ENCODE results near the gene TENM4.
"Not testable (repeated sequence)": the region's sequence is repeated elsewhere in the genome, so short reads cannot be mapped to it uniquely, and the experiment has no call there.

Gene TENM4

GRCh38 chr11:79237703-79238102 lies 203.1 kb downstream of the TENM4 start:
- DNase-seq: no peak

GRCh38 chr11:79237091-79237490 lies 203.7 kb downstream of the TENM4 start:
- no peak for DNase-seq

- DNase-seq: no peak
Measured at GRCh38 chr11:79236541-79236971, 204.3 kb downstream of the TENM4 start.

- DNase-seq: no peak
Measured at GRCh38 chr11:79235696-79236095, 205.1 kb downstream of the TENM4 start.

GRCh38 chr11:79232346-79232745 lies 208.5 kb downstream of the TENM4 start:
- no peak for DNase-seq

- no peak for DNase-seq
Measured at GRCh38 chr11:79229047-79229446, 211.8 kb downstream of the TENM4 start.

- DNase-seq: no peak
Measured at GRCh38 chr11:79227767-79228755, 212.8 kb downstream of the TENM4 start.

- no peak for DNase-seq
Measured at GRCh38 chr11:79227308-79227707, 213.5 kb downstream of the TENM4 start.

- DNase-seq: no peak
Measured at GRCh38 chr11:79226126-79226525, 214.7 kb downstream of the TENM4 start.

GRCh38 chr11:79222163-79222562 lies 218.7 kb downstream of the TENM4 start:
- not testable (repeated sequence) for DNase-seq

GRCh38 chr11:79221444-79222130 lies 219.2 kb downstream of the TENM4 start:
- no peak for DNase-seq

GRCh38 chr11:79220171-79220570 lies 220.7 kb downstream of the TENM4 start:
- no peak for DNase-seq

- no peak for DNase-seq
Measured at GRCh38 chr11:79219186-79220045, 221.4 kb downstream of the TENM4 start.

- no peak for DNase-seq
Measured at GRCh38 chr11:79212741-79213190, 228.1 kb downstream of the TENM4 start.

- DNase-seq: no peak
Measured at GRCh38 chr11:79209540-79210266, 231.1 kb downstream of the TENM4 start.

GRCh38 chr11:79208126-79208525 lies 232.7 kb downstream of the TENM4 start:
- no peak for DNase-seq

- DNase-seq: no peak
Measured at GRCh38 chr11:79206951-79207350, 233.9 kb downstream of the TENM4 start.

- no peak for DNase-seq
Measured at GRCh38 chr11:79205786-79206185, 235.0 kb downstream of the TENM4 start.

GRCh38 chr11:79201677-79202347 lies 239.0 kb downstream of the TENM4 start:
- DNase-seq: no peak

- no peak for DNase-seq
Measured at GRCh38 chr11:79200398-79201070, 240.3 kb downstream of the TENM4 start.
